CD4-positive, alpha-beta T cell treated with Interleukin-1 beta for 1 hour (primary cell): ENCODE measurements around the gene SPTBN5.
A peak's percentile ranks its signal among the peaks of the same experiment; 100 is the strongest.

Experiments used
- DNase-seq, 2 donors: peaks; one replicate each; pipeline ENCODE4 v3.0.0-alpha.2; 2020 to 2022

SPTBN5 gene

DNA sequence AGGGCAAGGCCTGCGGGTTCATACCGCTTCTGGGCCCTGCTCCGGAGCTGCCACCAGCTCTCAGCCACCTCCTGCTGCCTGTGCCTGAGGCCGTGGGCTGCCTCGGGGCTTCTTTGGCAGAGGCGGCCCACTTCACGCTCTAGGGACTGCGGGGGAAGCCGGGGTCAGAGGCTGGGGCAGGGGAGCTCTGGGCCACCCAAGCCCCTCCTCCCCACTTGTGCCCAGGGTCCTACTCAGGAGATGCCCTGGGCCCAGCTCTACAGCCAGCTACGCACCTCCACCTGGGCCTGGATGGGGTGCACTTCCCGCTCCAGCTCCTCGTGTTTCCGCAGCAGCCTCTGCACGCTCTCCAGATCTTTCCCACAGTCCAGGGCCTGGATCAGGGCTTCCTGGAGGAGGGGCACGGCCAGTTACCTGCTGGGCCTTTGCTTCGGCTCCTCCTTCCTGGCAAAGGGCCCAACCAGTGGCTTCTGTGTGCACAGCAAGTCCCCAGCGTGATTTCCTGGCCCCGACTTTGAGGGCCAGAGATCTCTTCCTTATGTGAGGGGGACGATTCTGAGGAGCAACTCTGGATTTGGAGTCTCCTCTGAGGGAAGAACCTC, 31.2 kb downstream of the SPTBN5 start:
- DNase-seq: no peak

- no peak for DNase-seq
These were observed 32.0 kb downstream of the SPTBN5 start for GRCh38 chr15:41861736-41862356.

DNA sequence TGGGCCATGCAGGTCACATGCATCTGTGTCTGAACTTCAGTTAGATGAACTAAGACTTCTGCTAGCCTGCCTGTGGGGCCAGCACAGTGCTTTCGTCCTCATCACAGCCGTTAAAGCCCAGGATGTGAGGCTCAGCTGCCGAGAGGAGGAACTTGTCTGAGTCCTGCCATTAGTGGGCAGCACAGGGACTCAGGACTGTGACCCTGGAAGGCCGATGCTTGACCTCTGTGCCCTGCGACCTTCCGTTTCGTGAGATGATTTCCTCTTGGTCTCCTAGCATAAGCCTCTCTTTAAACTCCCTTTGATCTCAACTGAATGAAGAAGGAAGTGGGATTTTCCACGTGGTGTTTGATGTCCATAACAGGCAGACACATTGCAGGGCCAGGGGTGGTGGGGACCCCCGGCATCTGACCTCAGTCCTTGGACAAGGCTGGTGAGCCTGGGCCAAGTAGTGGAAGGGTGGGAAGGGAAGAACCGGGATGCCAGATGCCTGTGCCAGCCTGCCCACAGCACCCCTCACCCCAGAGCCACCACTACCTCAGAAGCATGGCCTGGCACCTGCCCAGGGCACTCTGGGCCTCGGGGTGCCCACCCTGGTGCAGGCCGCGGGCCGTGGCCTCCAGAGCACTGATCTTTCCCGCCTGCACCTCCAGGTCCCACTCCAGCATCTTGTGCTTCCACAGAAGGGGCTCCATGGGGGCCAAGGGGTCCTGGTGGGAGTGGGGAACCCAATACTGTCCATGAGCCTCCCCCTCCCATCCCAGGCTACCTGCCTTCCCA, 33.6 kb downstream of the SPTBN5 start:
- DNase-seq: peak in 1 of 2 donors; percentile 34

DNA sequence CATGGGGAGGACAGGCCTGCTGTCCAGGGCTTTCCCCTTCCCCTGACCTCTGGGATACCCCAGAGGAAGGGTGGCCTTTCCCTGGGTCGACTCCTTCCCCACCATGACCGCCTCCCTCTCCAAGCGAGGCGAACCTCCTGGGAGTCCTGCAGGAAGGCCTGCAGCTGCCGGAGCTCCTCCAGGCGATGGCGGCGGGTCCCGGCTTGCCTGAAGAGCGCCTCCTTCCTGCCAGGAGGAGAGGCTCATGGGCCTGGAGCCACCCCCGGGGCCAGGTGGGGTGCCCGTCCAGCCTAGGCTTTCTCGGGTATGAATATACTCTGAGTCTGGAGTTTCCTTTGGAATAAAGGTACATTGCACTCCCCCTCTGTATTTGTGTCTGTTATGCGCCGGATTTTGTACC, 35.1 kb downstream of the SPTBN5 start:
- DNase-seq: no peak

GRCh38 chr15:41857316-41857715, 36.5 kb downstream of the SPTBN5 start:
- DNase-seq: no peak

DNA sequence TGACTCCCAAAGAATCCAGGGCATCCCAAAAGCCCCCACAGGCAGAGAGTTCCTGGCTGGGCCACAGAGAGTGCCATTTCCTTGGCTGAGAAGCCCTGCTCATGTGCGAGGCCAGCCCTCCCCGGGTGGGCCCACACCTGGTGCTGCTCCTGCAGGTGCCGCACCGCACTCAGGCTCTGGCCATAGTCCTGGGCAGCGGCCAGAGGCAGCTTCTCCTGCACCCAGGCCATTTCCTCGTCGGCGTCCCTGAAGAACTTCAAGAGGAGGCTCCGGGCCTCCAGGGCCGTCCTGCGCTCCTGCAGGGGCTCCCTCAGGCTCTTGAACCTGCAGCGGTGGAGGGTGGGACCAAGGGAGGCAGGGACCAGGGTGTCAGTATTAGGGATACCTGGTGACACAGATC, 37.1 kb downstream of the SPTBN5 start:
- no peak for DNase-seq

- no peak for DNase-seq
These were observed 37.6 kb downstream of the SPTBN5 start for GRCh38 chr15:41856262-41856661.

- no peak for DNase-seq
These were observed 38.4 kb downstream of the SPTBN5 start for GRCh38 chr15:41855261-41855961.

DNA sequence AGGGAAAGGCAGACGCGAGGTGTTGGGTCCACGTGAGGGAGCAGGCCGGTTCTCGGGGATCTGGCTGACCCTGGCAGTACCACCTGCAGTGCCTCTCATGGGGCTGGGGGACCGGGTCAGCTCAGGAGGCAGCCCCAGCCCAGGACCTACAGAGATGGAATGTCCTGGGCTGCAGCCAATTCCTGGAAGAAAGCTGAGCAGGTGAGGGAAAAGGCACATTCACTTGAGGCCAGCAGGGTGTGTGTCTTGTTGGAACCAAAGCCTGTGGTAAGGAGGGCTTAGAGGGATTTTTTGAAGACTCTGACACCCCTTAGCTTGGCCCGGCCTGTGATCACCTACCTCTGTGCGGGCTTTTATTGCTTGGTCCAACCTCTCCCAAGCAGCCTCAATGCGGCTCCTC, 39.4 kb downstream of the SPTBN5 start:
- no peak for DNase-seq

- DNase-seq: no peak
These were observed 40.0 kb downstream of the SPTBN5 start for GRCh38 chr15:41853831-41854230.

DNA sequence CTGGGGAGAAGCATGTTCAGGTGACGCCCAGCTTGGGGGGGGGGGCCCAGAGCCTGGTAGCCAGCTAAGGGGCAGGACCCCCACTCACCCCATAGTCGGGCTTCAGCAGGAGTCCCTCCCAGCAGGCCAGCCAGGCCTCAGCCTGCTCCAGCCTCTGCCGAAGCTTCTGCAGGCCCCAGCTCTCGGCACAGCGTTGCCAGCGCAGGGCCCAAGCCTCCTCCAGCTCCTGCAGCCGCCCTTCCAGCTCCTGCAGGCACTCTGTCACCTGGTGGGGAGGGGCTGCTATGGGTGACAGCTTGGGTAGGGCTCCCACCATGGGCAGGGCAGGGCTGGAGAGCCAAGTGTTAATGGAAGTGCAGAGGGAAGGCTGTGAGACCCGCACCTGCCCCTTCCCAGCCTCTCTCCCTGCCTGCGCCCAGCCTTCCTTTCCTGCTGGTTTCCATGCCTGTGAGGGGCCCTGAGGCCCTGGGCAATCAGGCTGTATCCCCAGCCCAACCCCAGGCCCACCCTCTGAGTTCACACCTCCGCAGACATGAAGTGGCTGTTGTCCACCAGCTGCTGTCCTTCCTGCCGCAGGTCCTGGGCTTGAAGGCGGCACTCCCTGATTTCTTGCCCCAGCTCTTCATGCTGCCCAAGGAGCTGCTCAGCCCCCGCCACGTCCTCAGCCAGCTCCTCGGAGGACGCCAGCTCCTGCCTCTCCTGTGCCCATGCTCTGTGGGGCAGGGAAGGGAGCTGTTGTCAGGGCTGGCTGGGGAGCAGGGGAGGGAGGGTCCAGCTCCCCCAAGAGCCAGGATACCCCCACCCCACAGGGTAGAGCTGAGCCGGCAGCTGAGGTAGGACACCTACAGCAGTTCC, 40.9 kb downstream of the SPTBN5 start:
- no peak for DNase-seq

DNA sequence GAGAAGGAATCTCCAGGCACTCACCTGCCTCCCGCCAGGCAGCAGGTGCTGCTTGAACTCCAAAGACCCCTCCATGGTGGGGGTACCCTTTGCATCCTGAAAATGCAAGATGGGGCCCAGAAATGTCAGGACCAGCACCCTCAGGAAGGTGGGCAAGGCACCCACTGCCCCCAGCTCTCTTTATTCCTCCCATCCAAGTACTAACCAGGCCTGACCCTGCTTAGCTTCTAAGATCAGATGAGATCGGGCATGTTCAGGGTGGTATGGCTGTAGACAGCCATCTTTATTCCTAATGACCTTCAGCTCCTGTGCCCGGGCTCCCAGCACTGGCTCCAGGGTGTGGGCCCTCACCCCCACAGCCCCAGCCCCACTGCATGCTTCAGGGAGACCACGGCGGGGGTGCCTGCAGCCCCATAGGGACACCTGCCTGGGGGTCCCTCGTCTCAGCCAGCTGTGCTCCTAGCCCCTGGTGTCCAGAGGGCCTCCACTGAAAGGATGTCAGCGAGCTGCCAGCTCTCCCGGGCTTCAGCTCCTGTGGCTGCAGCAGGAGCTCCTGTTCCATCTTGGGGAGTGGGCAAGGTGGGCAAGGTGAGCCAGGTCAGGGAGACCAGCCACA, 42.0 kb downstream of the SPTBN5 start:
- DNase-seq: no peak

- no peak for DNase-seq
These were observed 42.7 kb downstream of the SPTBN5 start for GRCh38 chr15:41851167-41851523.

DNA sequence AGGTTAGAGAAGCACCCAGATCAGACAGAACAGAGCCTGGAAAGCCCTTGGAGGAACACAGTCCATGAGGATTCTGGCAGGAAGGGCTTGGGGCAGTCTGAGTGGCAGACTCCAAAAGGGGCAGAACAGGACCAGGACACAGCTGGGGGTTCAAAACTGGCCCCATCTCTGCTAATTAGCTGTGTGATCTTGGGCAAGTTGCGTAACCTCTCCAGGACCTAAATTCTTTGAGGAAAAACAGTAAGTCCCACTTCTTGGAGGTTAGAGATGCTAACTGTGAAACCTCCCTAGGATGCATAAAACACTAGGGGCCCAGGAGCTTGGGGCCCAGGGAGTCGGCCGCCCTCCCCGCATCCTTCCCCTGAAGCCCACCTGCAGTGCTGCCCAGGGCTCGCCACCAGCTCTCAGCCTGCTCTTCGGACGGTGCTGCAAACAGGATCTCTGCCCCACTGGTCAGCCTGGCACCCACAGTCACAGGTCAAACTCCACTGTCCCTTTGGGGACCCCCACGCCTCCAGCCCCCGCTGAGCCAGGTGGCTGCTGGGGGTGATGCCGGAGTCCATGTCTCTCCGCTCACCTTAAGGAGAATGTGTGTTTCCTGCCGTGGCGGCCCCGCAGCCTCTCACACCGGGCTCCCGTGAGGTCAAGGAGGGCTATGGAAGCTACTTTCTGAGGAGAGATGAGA, 43.2 kb downstream of the SPTBN5 start:
- no peak for DNase-seq

- DNase-seq: no peak
These were observed 44.0 kb downstream of the SPTBN5 start for GRCh38 chr15:41849861-41850260.

DNA sequence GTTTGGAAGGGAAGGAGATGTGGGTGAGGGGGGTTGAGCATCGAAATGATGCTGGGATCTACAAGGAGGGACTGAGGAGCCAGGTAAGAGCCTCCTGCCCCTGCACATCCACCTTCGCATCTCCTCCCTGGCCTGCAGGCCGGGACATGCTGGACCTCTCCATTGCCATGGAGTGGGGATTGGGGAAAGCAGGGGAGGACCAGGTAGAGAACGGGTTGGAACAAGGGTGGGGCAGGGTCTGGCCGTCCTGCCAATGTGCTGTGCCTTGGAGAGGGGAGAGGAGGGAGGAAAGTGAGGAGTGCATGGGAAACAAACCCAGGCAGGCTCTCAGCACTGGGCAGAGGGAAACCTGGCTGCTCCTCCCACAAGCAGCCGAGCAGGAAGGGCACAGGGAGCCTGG, 44.6 kb downstream of the SPTBN5 start:
- no peak for DNase-seq

DNA sequence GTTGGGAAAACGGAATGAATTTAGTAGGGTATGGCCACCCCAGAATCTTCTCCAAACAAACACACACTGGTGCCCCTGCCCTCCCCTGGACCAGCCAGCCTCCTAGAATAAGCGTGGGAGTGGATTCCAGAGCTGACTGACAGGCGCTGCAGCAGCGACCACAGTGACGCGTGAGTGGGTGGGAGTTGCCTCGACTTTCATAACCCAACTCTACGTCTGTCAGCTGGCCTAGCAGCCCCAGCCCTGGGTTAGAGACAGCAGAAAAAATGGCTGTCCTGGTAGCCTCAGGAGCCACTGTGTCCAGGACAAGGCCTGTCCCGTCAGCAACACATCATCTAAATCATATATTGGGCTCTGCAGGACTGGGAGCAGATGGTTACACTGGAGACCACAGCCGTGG, 45.2 kb downstream of the SPTBN5 start:
- no peak for DNase-seq

DNA sequence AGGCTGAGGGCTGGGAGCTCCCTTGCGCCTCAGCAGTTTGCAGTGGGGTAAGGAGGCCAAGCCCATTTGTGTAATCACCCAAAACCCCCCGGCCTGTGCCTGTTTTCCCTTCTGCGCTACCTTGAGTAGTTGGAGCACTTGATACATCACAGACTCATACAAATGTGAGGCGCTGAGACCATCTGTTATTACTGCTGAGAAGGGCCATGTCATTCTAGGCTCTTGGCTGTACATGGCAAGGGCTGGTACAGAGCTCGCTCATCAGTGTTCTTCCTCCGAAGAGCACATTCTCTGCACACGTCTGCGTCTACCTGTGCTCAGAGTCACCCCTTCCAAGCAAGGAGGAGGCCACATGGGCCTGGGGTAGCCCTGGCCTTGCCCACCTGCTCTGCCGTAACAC, 45.9 kb downstream of the SPTBN5 start:
- no peak for DNase-seq

- no peak for DNase-seq
These were observed 46.6 kb downstream of the SPTBN5 start for GRCh38 chr15:41847206-41847605.

- DNase-seq: no peak
These were observed 49.0 kb downstream of the SPTBN5 start for GRCh38 chr15:41844814-41845213.

DNA sequence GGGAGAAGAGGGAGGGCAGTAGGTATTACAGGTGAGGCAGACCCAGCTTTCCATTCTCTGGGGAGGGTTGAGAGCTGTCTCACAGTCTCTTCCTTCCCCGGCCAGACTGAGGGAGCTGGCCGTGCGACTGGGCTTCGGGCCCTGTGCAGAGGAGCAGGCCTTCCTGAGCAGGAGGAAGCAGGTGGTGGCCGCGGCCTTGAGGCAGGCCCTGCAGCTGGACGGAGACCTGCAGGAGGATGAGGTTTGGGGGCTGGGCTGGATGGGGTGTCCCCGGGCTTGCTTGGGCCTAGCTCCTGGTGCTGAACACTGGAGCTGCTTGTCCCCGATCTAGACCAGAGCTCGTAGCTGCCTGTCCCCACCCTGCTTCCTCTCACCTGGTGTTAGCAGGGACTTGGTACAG, 50.3 kb downstream of the SPTBN5 start:
- DNase-seq: no peak

DNA sequence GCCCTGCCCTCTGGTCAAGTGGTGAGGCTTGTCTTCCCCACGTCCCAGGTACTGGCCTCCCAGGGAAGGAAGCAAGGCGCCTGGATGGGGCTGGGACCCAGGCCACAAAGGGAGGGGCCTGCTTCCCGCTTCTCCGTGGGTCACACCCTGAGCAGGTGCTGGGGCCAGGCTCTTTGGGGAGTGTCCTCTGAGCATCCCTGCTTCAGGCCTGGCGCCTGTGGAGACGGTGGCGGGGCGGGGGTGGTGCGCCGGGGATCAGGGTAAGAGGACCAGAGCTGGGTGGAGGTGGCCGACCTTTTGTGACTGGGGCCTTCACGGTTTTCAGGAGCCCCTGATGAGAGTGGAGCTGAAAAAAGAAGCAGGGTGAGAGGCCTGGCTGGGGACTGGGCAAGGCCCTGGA, 51.6 kb downstream of the SPTBN5 start:
- no peak for DNase-seq
